H1 (cell line): Measurements from ENCODE around the gene GJB4. TPM values are rescaled to one million over a fixed set of nuclear protein-coding genes. Genes with fewer than 3 reads are reported as not detected.

ENCODE experiments used
- CTCF ChIA-PET: fragments of 300-600 bp; sonication (Branson Sonifier 250); formaldehyde crosslinking; loops from one replicate; lab custom pipeline; 2021; ENCODE audit not compliant: partially characterized antibody; lab: Charles Lee
- POLR2A ChIA-PET: fragments of 300-600 bp; sonication (Branson Sonifier 250); formaldehyde crosslinking; loops from one replicate; lab custom pipeline; 2021; ENCODE audit warnings: inconsistent platforms; ENCODE audit not compliant: partially characterized antibody; lab: Charles Lee
- DNase-seq, 2 experiments: peaks; one replicate each; pipeline versions ENCODE4 v3.0.0 to v3.0.0-alpha.2; 2010 to 2022; ENCODE audit warnings: low spot score in 2 of 2, low read depth in 1 of 2, mixed read lengths in 1 of 2
- FAIRE-seq: peaks from 2 replicates; lab custom pipeline; 2011; peaks lifted over from hg19 to GRCh38; lab: Jason Lieb, UNC
- H2AFZ ChIP-seq: 2 replicates; pipeline ENCODE4 v1.8.1; 2012; ENCODE audit warnings: low read length, inconsistent platforms
- H2AK5ac ChIP-seq: 2 replicates; pipeline ENCODE4 v1.6.1; 2013; ENCODE audit warnings: low read depth, low read length
- H2BK120ac ChIP-seq: replicated peaks from 2 replicates; pipeline ENCODE3; 2013; ENCODE audit warnings: low read depth, low read length, inconsistent platforms
- H2BK12ac ChIP-seq: 2 replicates; pipeline ENCODE4 v1.6.1; 2013; ENCODE audit warnings: low read depth, low read length
- H2BK15ac ChIP-seq: 2 replicates; pipeline ENCODE4 v1.6.1; 2013; ENCODE audit warnings: low read length
- H2BK20ac ChIP-seq: 2 replicates; pipeline ENCODE4 v1.6.1; 2013; ENCODE audit warnings: low read length
- H2BK5ac ChIP-seq: 2 replicates; pipeline ENCODE4 v1.6.1; 2013; ENCODE audit warnings: low read depth, low read length
- H3K14ac ChIP-seq: 2 replicates; pipeline ENCODE4 v1.6.1; 2013; ENCODE audit warnings: inconsistent platforms; ENCODE audit not compliant: insufficient read length
- H3K18ac ChIP-seq: 2 replicates; pipeline ENCODE4 v1.6.1; 2013; ENCODE audit warnings: low read length; ENCODE audit errors: extremely low read depth
- H3K23ac ChIP-seq: 2 replicates; pipeline ENCODE4 v1.6.1; 2013; ENCODE audit warnings: inconsistent platforms; ENCODE audit not compliant: insufficient read length
- H3K23me2 ChIP-seq: 2 replicates; pipeline ENCODE4 v1.6.1; 2013; ENCODE audit warnings: low read depth, low read length
- H3K27ac ChIP-seq: 2 replicates; pipeline ENCODE4 v1.6.1; 2011; ENCODE audit warnings: low read depth, low read length, inconsistent platforms
- H3K27me3 ChIP-seq, 4 experiments: replicated peaks in 1 of 4; 1 replicate in 1 of 4; 2 replicates in 3 of 4; pipeline versions ENCODE4 v1.6.1 to v1.8.1; 2011 to 2013; ENCODE audit warnings: low read length in 3 of 4, mild to moderate bottlenecking in 3 of 4, inconsistent platforms in 2 of 4, mixed read lengths in 2 of 4, moderate library complexity in 1 of 4; ENCODE audit not compliant: control insufficient read depth in 3 of 4, insufficient read depth in 3 of 4; ENCODE audit errors: extremely low read depth in 1 of 4
- H3K36me3 ChIP-seq, 4 experiments: 2 replicates each; pipeline versions ENCODE4 v1.6.1 to v1.8.1; 2011 to 2013; ENCODE audit warnings: mild to moderate bottlenecking in 4 of 4, low read length in 3 of 4, moderate library complexity in 2 of 4, control low read depth in 1 of 4, inconsistent platforms in 1 of 4; ENCODE audit not compliant: insufficient read depth in 4 of 4, control insufficient read depth in 2 of 4
- H3K4ac ChIP-seq: replicated peaks from 2 replicates; pipeline ENCODE3; 2013; ENCODE audit warnings: low read length, low read depth, mixed read lengths, inconsistent platforms; ENCODE audit not compliant: insufficient read length
- H3K4me1 ChIP-seq, 4 experiments: replicated peaks in 1 of 4; 1 replicate in 1 of 4; 2 replicates in 3 of 4; pipeline versions ENCODE4 v1.6.1 to v1.8.1; 2011 to 2013; ENCODE audit warnings: low read length in 3 of 4, inconsistent platforms in 2 of 4, mixed read lengths in 1 of 4; ENCODE audit not compliant: insufficient read depth in 4 of 4, control insufficient read depth in 3 of 4
- H3K4me2 ChIP-seq, 2 experiments: 2 replicates each; pipeline versions ENCODE4 v1.6.1 to v1.8.1; 2011 to 2013; ENCODE audit warnings: low read depth in 2 of 2, low read length in 2 of 2, control low read depth in 1 of 2, inconsistent platforms in 1 of 2, mild to moderate bottlenecking in 1 of 2; ENCODE audit not compliant: insufficient read depth in 1 of 2
- H3K4me3 ChIP-seq, 4 experiments: fragments of 200-600, 300-600 bp in 1 of 4; sonication (generic), shearing (Covaris generic), sonication (Bioruptor Twin) in 1 of 4; 2 replicates each; pipeline versions ENCODE4 v1.5.1 to v1.8.1; 2011 to 2016; ENCODE audit warnings: low read length in 4 of 4, low read depth in 3 of 4, control low read depth in 2 of 4, inconsistent platforms in 2 of 4, mild to moderate bottlenecking in 2 of 4, mixed read lengths in 1 of 4, moderate library complexity in 1 of 4; ENCODE audit not compliant: insufficient read depth in 2 of 4; ENCODE audit errors: extremely low read depth in 1 of 4
- H3K56ac ChIP-seq: replicated peaks from 2 replicates; pipeline ENCODE3; 2013; ENCODE audit warnings: low read depth, mild to moderate bottlenecking, mixed read lengths, low read length, inconsistent platforms; ENCODE audit not compliant: insufficient read length
- H3K79me1 ChIP-seq: 2 replicates; pipeline ENCODE4 v1.6.1; 2013; ENCODE audit warnings: low read depth, low read length, control low read depth
- H3K79me2 ChIP-seq, 2 experiments: 2 replicates each; pipeline versions ENCODE4 v1.6.1 to v1.8.1; 2012 to 2013; ENCODE audit warnings: low read length in 2 of 2, mild to moderate bottlenecking in 2 of 2, inconsistent platforms in 1 of 2; ENCODE audit not compliant: insufficient read depth in 2 of 2, control insufficient read depth in 1 of 2
- H3K9ac ChIP-seq, 4 experiments: replicated peaks in 1 of 4; 1 replicate in 1 of 4; 2 replicates in 3 of 4; pipeline versions ENCODE4 v1.6.1 to v1.8.1; 2011 to 2013; ENCODE audit warnings: low read depth in 3 of 4, low read length in 3 of 4, control low read depth in 2 of 4, mild to moderate bottlenecking in 2 of 4, moderate library complexity in 2 of 4, inconsistent platforms in 1 of 4; ENCODE audit errors: extremely low read depth in 1 of 4
- H3K9me3 ChIP-seq, 2 experiments: 2 replicates each; pipeline versions ENCODE4 v1.6.1 to v1.8.1; 2012 to 2013; ENCODE audit warnings: mild to moderate bottlenecking in 2 of 2, moderate library complexity in 2 of 2, control low read depth in 1 of 2, inconsistent platforms in 1 of 2, low read depth in 1 of 2, low read length in 1 of 2, mixed read lengths in 1 of 2; ENCODE audit not compliant: insufficient read depth in 2 of 2
- H4K20me1 ChIP-seq, 2 experiments: replicated peaks in 1 of 2; 2 replicates each; pipeline versions ENCODE3 to v1.8.1; 2011 to 2013; ENCODE audit warnings: inconsistent platforms in 2 of 2, low read length in 2 of 2, mild to moderate bottlenecking in 1 of 2; ENCODE audit not compliant: insufficient read depth in 2 of 2, control insufficient read depth in 1 of 2
- H4K5ac ChIP-seq: 2 replicates; pipeline ENCODE4 v1.6.1; 2013; ENCODE audit warnings: low read length, low read depth, mixed read lengths, inconsistent platforms; ENCODE audit not compliant: insufficient read length
- H4K8ac ChIP-seq: 2 replicates; pipeline ENCODE4 v1.8.0; 2013; ENCODE audit warnings: mild to moderate bottlenecking, moderate library complexity, low read length, inconsistent platforms; ENCODE audit not compliant: insufficient read depth; ENCODE audit errors: extremely low read depth
- H4K91ac ChIP-seq: replicated peaks from 2 replicates; pipeline ENCODE3; 2013; ENCODE audit warnings: low read length, mixed read lengths, inconsistent platforms; ENCODE audit not compliant: insufficient read length
- GABPA ChIP-seq: IDR thresholded peaks from 2 replicates; pipeline ENCODE4 v1.6.1; 2011; ENCODE audit warnings: mild to moderate bottlenecking, low read length, moderate library complexity, borderline replicate concordance; ENCODE audit not compliant: insufficient read depth
- GTF2F1 ChIP-seq: IDR thresholded peaks from 2 replicates; pipeline ENCODE4 v1.6.1; 2012; ENCODE audit warnings: low read depth, low read length, improper control_type of control experiment, borderline replicate concordance
- WGBS, 2 experiments: shearing (Covaris generic) in 1 of 2; methylation state at CpG; one replicate each; pipeline versions ENCODE4 v1.1.6 to v1.1.7; 2013 to 2015; ENCODE audit warnings: low lambda C conversion rate in 2 of 2, mixed read lengths in 2 of 2, inconsistent platforms in 1 of 2, low coverage in 1 of 2, missing lambda C conversion rate in 1 of 2; ENCODE audit not compliant: insufficient replicate concordance in 2 of 2, insufficient coverage in 1 of 2, insufficient read length in 1 of 2; ENCODE audit errors: extremely low coverage in 1 of 2, missing lambda C conversion rate in 1 of 2; 5-methylcytosine and 5-hydroxymethylcytosine counted together
- polyA plus RNA-seq, 7 experiments: library from polyadenylated mRNA; depleted of rRNA in 3 of 7; stranded (reverse) in 5 of 7; unstranded in 2 of 7; fragments of >200 nt in 5 of 7; fragments of 200-250 nt in 2 of 7; gene quantifications; 1 replicate in 5 of 7; 2 replicates in 1 of 7; 4 replicates in 1 of 7; pipeline versions ENCODE4 v1.2.1 to v1.2.3, GENCODE V29; 2011 to 2013; ENCODE audit warnings: missing spikeins in 2 of 7, mixed read lengths in 2 of 7
- total RNA-seq: library from RNA; stranded (reverse); fragmentation: NEBNext Ultra II Directional; extraction: Animal tissue kit (Norgen Biotek cat#: 25700); gene quantifications from 2 replicates; pipeline ENCODE4 v1.2.1, GENCODE V29; 2021

Gene GJB4
- total and polyA plus RNA-seq, 2 of the 8 experiments (the other 6 are each of a cell fraction or from before 2014, with no cell fraction given): 0.20 to 0.41 TPM

GRCh38 chr1:34746785-34747637 lies 12.5 kb upstream of the GJB4 start:
- no peak overlapping the region for H2BK15ac ChIP-seq
- H3K18ac ChIP-seq: no peak overlapping the region
- no peak overlapping the region for H3K14ac ChIP-seq
- DNase-seq (no peak), FAIRE-seq (no peak)
- no peak overlapping the region for H3K9ac ChIP-seq
- no peaks in the 10 kb centered on the region for H4K20me1 ChIP-seq
- no peak overlapping the region for H3K23ac ChIP-seq
- H4K5ac ChIP-seq: no peak overlapping the region
- no peak overlapping the region for H4K8ac ChIP-seq
- 86% methylated on average over 18 of the region's 18 CpGs; no CpG with 5 or more reads in 1 of the 2 experiments for WGBS, 2 experiments
- H3K79me1 ChIP-seq: no peaks in the 10 kb centered on the region
- H2AK5ac ChIP-seq: no peak overlapping the region
- H2BK5ac ChIP-seq: no peak overlapping the region
- no peak overlapping the region for H3K27ac ChIP-seq
- no peak overlapping the region for H2AFZ ChIP-seq
- H3K36me3 ChIP-seq: no peaks in the 10 kb centered on the region
- H3K23me2 ChIP-seq: no peaks in the 10 kb centered on the region; the same call in 1 of the 2 replicates
- H3K79me2 ChIP-seq: no peaks in the 10 kb centered on the region
- H2BK20ac ChIP-seq: no peak overlapping the region
- H2BK120ac ChIP-seq: no peak overlapping the region
- H3K27me3 ChIP-seq: peaks cover 0 to 5% (median 2%) of the 10 kb centered on the region in 4 experiments; a peak in 4 of 7 replicates
- ChIA-PET CTCF (interaction anchor here (0.6 to 1.4 kb wide), 9 partner anchors 8 to 160 kb away, joined by 3 to 6 read pairs (median 4); partner anchors contain the start of genes GJB4 and GJB5), POLR2A (interaction anchor here (0.6 kb wide), 1 partner anchor 269 kb away, joined by 4 read pairs; no protein-coding TSS in a partner anchor)
- H3K9me3 ChIP-seq: no peaks in the 10 kb centered on the region
- TF ChIP-seq GABPA: no peak
- TF ChIP-seq GTF2F1: no peak
- H4K91ac ChIP-seq: no peak overlapping the region
- H3K4me1 ChIP-seq: peaks cover 0 to 6% (median 0%) of the 10 kb centered on the region in 4 experiments; a peak in 5 of 7 replicates
- H2BK12ac ChIP-seq: 0 out of 2 replicates have a peak overlapping the region, but pooled peaks have one; percentile 23
- no peak overlapping the region for H3K56ac ChIP-seq
- no peak overlapping the region for H3K4me2 ChIP-seq
- H3K4ac ChIP-seq: no peak overlapping the region
- H3K4me3 ChIP-seq: no peak overlapping the region
